HL-60 (cell line): Measurements from ENCODE around the gene RNMT.

Experiments
- DNase-seq, 2 experiments: peaks; one replicate each; pipeline ENCODE4 v3.0.0-alpha.2; 2010 to 2020; ENCODE audit warnings: low read depth in 1 of 2, low spot score in 1 of 2
- H3K27ac ChIP-seq: fragments of 250-450 bp; sonication (Bioruptor Pico); replicated peaks from 2 replicates; pipeline ENCODE4 v1.5.1; 2020; ENCODE audit warnings: mild to moderate bottlenecking, moderate library complexity
- H3K27me3 ChIP-seq: fragments of 250-450 bp; sonication (Bioruptor Pico); 2 replicates; pipeline ENCODE4 v1.5.1; 2021; ENCODE audit warnings: mild to moderate bottlenecking, moderate library complexity; ENCODE audit not compliant: insufficient read depth, poor library complexity, severe bottlenecking
- H3K4me3 ChIP-seq: replicated peaks from 2 replicates; pipeline ENCODE4 v1.5.1; 2011; ENCODE audit warnings: mild to moderate bottlenecking, control low read depth, low read length; ENCODE audit not compliant: insufficient read depth
- GABPA ChIP-seq: IDR thresholded peaks from 2 replicates; pipeline ENCODE4 v1.6.1; 2012; ENCODE audit warnings: low read depth
- POLR2AphosphoS5 ChIP-seq: IDR thresholded peaks from 2 replicates; pipeline ENCODE4 v1.6.1; 2012; ENCODE audit warnings: low read depth
- SPI1 ChIP-seq: IDR thresholded peaks from 2 replicates; pipeline ENCODE4 v1.6.1; 2012; ENCODE audit warnings: low read depth, mild to moderate bottlenecking, borderline replicate concordance
- TF ChIP-seq, protein P1 (sequence below): IDR thresholded peaks from 2 replicates; pipeline ENCODE4 v1.6.1; 2012; ENCODE audit warnings: low read depth; ENCODE audit not compliant: insufficient replicate concordance
- TF ChIP-seq, protein P2 (sequence below): IDR thresholded peaks from one replicate; pipeline ENCODE4 v1.5.1; 2011; ENCODE audit warnings: low read length, control low read depth, inconsistent platforms; ENCODE audit not compliant: insufficient read depth

RNMT gene

GRCh38 chr18:13725566-13726231 lies 774 bp upstream of the RNMT start:
- peak in 1 of 2 experiments; percentile 13 for DNase-seq
- TF ChIP-seq, protein P1, sequence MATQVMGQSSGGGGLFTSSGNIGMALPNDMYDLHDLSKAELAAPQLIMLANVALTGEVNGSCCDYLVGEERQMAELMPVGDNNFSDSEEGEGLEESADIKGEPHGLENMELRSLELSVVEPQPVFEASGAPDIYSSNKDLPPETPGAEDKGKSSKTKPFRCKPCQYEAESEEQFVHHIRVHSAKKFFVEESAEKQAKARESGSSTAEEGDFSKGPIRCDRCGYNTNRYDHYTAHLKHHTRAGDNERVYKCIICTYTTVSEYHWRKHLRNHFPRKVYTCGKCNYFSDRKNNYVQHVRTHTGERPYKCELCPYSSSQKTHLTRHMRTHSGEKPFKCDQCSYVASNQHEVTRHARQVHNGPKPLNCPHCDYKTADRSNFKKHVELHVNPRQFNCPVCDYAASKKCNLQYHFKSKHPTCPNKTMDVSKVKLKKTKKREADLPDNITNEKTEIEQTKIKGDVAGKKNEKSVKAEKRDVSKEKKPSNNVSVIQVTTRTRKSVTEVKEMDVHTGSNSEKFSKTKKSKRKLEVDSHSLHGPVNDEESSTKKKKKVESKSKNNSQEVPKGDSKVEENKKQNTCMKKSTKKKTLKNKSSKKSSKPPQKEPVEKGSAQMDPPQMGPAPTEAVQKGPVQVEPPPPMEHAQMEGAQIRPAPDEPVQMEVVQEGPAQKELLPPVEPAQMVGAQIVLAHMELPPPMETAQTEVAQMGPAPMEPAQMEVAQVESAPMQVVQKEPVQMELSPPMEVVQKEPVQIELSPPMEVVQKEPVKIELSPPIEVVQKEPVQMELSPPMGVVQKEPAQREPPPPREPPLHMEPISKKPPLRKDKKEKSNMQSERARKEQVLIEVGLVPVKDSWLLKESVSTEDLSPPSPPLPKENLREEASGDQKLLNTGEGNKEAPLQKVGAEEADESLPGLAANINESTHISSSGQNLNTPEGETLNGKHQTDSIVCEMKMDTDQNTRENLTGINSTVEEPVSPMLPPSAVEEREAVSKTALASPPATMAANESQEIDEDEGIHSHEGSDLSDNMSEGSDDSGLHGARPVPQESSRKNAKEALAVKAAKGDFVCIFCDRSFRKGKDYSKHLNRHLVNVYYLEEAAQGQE = no peak
- TF ChIP-seq, protein P2, sequence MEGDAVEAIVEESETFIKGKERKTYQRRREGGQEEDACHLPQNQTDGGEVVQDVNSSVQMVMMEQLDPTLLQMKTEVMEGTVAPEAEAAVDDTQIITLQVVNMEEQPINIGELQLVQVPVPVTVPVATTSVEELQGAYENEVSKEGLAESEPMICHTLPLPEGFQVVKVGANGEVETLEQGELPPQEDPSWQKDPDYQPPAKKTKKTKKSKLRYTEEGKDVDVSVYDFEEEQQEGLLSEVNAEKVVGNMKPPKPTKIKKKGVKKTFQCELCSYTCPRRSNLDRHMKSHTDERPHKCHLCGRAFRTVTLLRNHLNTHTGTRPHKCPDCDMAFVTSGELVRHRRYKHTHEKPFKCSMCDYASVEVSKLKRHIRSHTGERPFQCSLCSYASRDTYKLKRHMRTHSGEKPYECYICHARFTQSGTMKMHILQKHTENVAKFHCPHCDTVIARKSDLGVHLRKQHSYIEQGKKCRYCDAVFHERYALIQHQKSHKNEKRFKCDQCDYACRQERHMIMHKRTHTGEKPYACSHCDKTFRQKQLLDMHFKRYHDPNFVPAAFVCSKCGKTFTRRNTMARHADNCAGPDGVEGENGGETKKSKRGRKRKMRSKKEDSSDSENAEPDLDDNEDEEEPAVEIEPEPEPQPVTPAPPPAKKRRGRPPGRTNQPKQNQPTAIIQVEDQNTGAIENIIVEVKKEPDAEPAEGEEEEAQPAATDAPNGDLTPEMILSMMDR = no peak
- no peak for TF ChIP-seq SPI1
- no peak for TF ChIP-seq POLR2AphosphoS5
- no peak for TF ChIP-seq GABPA
- Histone ChIP-seq H3K27me3 (no peaks in the 10 kb centered on the region), H3K4me3 (peak overlapping the region; percentile 97), H3K27ac (peak overlapping the region; percentile 83)

DNA sequence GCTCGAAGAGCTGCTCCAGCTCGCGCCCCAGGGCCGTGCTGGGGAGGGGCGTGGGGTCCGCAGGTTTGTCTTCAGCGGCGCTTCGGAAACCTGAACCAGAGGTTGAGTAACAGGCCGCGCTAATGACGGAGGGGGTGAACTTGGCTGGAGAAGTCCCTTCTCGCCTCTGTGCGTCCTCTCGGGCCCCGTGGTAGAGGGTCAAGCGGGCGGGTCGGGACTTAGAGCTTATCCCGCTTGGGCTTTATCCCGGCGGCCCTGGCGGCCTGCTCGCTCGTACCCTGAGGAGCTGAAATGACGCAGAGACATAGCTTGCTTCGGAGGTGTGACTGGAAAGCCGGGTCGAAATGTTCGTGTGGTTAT lies 479 bp downstream of the RNMT start:
- TF ChIP-seq, protein P2 = no peak
- TF ChIP-seq SPI1 = no peak
- no peak for TF ChIP-seq GABPA
- no peak for TF ChIP-seq POLR2AphosphoS5
- TF ChIP-seq, protein P1 = no peak
- DNase-seq = no peak
- Histone ChIP-seq H3K4me3 (peak overlapping the region; percentile 97), H3K27ac (peak overlapping the region; percentile 83), H3K27me3 (no peaks in the 10 kb centered on the region)

- Histone ChIP-seq H3K27me3 (no peaks in the 10 kb centered on the region), H3K27ac (no peak overlapping the region), H3K4me3 (no peak overlapping the region)
- no peak for DNase-seq
- TF ChIP-seq POLR2AphosphoS5 = no peak
- TF ChIP-seq GABPA = no peak
- TF ChIP-seq, protein P1 = no peak
- TF ChIP-seq, protein P2 = no peak
- no peak for TF ChIP-seq SPI1
Observed at GRCh38 chr18:13730481-13730880, 4.0 kb downstream of the RNMT start.
